Measurements from ENCODE around the gene ELL3.

The ELL3 gene

GRCh38 chr15:43794269-43795037 lies 17.7 kb upstream of the ELL3 start:
- no peak for TF ChIP-seq GATA3 (IDR thresholded peaks at IDR 0.05; ENCODE audit: low read depth, low read length)
- no peak for TF ChIP-seq GATA2 (IDR thresholded peaks at IDR 0.05; ENCODE audit: low read depth, low read length)

GRCh38 chr15:43793647-43794046 lies 16.9 kb upstream of the ELL3 start:
- TF ChIP-seq GATA2 (IDR thresholded peaks at IDR 0.05; ENCODE audit: low read depth, low read length), result no peak
- TF ChIP-seq GATA3 (IDR thresholded peaks at IDR 0.05; ENCODE audit: low read depth, low read length), result no peak

- no peak for TF ChIP-seq GATA2 (IDR thresholded peaks at IDR 0.05; ENCODE audit: low read depth, low read length)
- TF ChIP-seq GATA3 (IDR thresholded peaks at IDR 0.05; ENCODE audit: low read depth, low read length), result no peak
Measured at GRCh38 chr15:43792761-43793476, 16.2 kb upstream of the ELL3 start.

DNA sequence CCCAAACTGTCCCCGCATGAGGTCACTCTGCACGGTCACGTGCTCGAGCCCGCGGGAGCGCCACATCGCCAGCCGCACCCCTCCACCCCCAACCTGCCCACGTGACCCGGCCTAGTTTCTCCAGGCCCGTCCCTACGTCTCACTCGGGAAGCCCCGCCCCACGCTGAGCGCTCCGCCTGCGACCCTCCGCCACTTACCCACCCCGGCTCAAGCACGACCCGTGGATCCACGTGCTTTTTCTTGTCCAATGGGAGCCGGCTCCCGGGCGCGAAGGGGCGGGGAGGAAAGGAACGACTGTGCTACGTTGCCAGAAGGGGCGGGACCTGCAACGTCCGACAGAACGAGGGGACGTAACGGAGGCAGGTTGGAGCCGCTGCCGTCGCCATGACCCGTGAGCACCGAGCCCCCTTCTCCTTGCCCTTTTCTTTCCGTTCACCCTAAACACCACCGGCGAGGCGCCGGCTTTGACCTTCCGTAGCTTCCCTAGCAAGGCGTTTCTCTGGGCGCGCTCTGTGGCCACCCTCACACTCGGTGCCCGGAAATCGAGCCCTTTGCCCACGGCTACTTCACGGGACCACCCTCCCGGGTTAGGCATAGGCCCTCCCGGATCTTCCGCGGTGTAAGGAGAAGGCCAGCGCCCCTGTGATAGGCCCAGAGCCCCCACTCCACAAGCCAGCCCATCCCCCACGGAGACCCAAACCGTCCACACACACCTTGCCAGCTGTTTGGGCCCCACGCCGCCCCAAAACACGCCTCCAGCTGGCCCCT lies 15.4 kb upstream of the ELL3 start, which contains the start of gene SERF2:
SERF2 (plus strand) TSS at position 328 of the 768 bp plus-strand sequence; CDS start at position 385, 57 bp downstream.
- TF ChIP-seq GATA2 (IDR thresholded peaks at IDR 0.05; ENCODE audit: low read depth, low read length), result no peak
- TF ChIP-seq GATA3 (IDR thresholded peaks at IDR 0.05; ENCODE audit: low read depth, low read length), result no peak

DNA sequence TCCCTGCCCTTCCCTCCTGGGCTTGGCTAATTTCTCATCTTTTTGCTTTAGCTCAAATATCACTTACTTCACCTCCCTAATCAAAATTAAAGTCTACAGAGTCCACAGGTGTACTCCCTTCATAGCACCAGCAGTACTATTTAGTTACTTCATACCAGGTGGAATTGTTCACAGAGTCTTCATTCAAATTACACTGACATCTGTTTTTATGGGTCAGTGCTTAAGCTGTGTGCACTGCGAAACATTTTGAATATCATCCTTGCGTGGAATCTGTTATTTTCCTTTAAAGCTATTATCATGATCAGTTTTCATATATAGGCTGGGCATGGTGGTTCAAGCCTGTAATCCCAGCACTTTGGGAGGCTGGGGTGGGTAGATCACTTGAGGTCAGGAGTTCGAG lies 12.6 kb upstream of the ELL3 start:
- TF ChIP-seq GATA2 (IDR thresholded peaks at IDR 0.05; ENCODE audit: low read depth, low read length) (no peak), GATA3 (IDR thresholded peaks at IDR 0.05; ENCODE audit: low read depth, low read length) (no peak)

GRCh38 chr15:43779016-43779415 lies 2.2 kb upstream of the ELL3 start:
- no peak for TF ChIP-seq GATA3 (IDR thresholded peaks at IDR 0.05; ENCODE audit: low read depth, low read length)
- no peak for TF ChIP-seq GATA2 (IDR thresholded peaks at IDR 0.05; ENCODE audit: low read depth, low read length)

- TF ChIP-seq GATA2 (IDR thresholded peaks at IDR 0.05; ENCODE audit: low read depth, low read length) (no peak), GATA3 (IDR thresholded peaks at IDR 0.05; ENCODE audit: low read depth, low read length) (no peak)
Measured at GRCh38 chr15:43777267-43777914, 625 bp upstream of the ELL3 start.

- no peak for TF ChIP-seq GATA3 (IDR thresholded peaks at IDR 0.05; ENCODE audit: low read depth, low read length)
- no peak for TF ChIP-seq GATA2 (IDR thresholded peaks at IDR 0.05; ENCODE audit: low read depth, low read length)
Measured at GRCh38 chr15:43776101-43776717, 557 bp downstream of the ELL3 start.

- TF ChIP-seq GATA3 (IDR thresholded peaks at IDR 0.05; ENCODE audit: low read depth, low read length) (no peak), GATA2 (IDR thresholded peaks at IDR 0.05; ENCODE audit: low read depth, low read length) (no peak)
Measured at GRCh38 chr15:43775411-43775965, 1.3 kb downstream of the ELL3 start.

DNA sequence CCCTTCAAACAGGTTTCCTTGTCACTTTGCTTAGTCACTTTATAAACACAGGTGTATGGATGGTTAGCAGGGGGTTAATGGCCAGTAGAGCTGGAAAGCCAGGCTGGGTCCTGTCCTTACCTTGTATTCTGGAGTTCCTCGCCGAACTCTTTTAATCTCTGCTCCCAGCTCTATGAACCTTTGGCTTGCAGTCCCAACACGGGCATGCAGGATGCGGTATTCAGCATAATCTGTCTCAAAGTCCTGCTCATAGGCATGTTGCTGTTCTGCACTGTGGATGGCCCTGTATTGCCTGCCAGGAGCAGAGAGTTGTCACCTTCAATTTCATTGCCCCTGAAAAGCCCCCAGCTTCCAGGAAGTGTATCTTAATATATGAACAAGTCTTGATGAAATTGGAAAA lies 2.7 kb downstream of the ELL3 start:
- TF ChIP-seq GATA2 (IDR thresholded peaks at IDR 0.05; ENCODE audit: low read depth, low read length) (no peak), GATA3 (IDR thresholded peaks at IDR 0.05; ENCODE audit: low read depth, low read length) (no peak)

DNA sequence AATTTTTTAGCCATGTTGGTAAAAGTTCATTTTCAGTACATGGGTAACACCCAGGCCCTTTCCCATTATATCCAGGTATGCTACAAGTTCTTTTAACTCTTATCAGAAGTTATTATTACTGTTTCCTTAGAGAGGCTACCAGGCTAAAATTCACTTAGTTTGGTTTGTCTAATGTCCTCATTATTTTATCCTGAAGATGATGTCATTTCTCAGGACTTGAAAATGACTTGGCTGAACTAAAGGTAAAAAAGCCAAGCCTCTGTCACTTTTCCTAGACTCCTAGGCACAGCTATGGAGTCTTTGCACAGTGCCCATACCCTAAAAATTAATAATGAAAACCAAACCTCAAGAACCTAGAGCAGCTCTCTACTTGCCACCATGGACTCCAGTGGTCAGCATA lies 4.1 kb downstream of the ELL3 start:
- TF ChIP-seq GATA2 (IDR thresholded peaks at IDR 0.05; ENCODE audit: low read depth, low read length), result no peak
- no peak for TF ChIP-seq GATA3 (IDR thresholded peaks at IDR 0.05; ENCODE audit: low read depth, low read length)

DNA sequence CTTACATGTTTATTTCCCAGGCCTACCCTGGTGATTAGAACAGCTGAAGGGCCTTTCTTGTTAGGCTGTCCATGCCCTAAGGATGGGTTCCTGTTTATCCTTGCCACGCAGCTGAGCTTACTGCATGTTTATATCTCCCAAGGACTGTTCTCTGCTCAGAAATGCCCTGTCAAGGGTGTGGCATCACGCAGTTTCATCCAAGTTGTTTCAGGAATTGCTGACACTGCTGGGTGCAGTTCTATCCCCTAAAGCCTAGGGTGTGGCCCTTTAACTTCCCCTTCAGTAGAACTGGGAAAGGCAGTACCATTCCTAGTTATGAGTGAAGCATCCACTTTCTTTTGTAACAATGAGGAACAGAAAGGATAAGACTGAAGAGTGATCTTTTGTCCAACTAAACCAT lies 5.0 kb downstream of the ELL3 start:
- TF ChIP-seq GATA3 (IDR thresholded peaks at IDR 0.05; ENCODE audit: low read depth, low read length), result no peak
- TF ChIP-seq GATA2 (IDR thresholded peaks at IDR 0.05; ENCODE audit: low read depth, low read length), result no peak

DNA sequence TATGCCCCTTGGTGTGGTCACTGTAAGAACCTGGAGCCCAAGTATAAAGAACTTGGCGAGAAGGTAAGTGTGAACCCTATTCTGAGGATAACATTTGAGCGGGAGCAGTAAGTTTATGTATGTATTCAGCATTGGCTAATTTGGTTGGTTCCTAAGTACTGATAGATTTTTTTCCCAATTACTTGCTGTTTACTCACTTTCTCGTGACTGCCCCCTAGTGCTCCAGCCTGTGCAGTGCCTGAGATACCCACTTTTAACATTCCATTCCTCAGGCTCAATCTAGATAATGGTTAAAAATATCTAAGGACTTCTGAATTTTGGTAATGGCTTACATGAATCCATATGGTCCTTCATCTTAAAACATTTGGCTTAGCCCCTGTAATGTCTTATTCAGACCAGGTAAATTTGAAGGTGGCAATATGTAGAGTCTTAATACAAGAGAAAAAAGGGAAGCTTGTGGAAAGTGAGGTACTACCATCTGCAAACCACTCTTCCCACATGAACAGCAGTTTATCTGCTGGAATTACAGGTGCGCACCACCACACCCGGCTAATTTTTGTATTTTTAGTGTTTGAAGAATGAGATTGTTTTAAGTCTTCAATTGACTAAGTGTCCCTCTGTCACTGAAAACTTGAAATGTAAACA lies 7.1 kb downstream of the ELL3 start:
- TF ChIP-seq GATA2 (IDR thresholded peaks at IDR 0.05; ENCODE audit: low read depth, low read length) (no peak), GATA3 (IDR thresholded peaks at IDR 0.05; ENCODE audit: low read depth, low read length) (no peak)

All from SH-SY5Y (cell line).